Neuronal stem cell (in vitro differentiated cells): ENCODE measurements around the gene RABGAP1.
A peak's percentile ranks its signal among the peaks of the same experiment; 100 is the strongest.

Experiments used
- DNase-seq: peaks from one replicate; pipeline ENCODE4 v3.0.0-alpha.2; 2013; ENCODE audit warnings: low spot score
- H2AFZ ChIP-seq: one replicate; pipeline ENCODE4 v1.6.1; 2013; ENCODE audit warnings: mild to moderate bottlenecking, low read length, inconsistent platforms
- H2AK5ac ChIP-seq: 2 replicates; pipeline ENCODE4 v1.6.1; 2013; ENCODE audit warnings: low read depth, mild to moderate bottlenecking, inconsistent platforms, low read length, moderate library complexity, mixed read lengths
- H2BK120ac ChIP-seq: 2 replicates; pipeline ENCODE4 v1.6.1; 2013; ENCODE audit warnings: low read depth, mild to moderate bottlenecking, inconsistent platforms, low read length, moderate library complexity, mixed read lengths
- H2BK12ac ChIP-seq: one replicate; pipeline ENCODE4 v1.6.1; 2013; ENCODE audit warnings: low read length, inconsistent platforms
- H2BK15ac ChIP-seq: 2 replicates; pipeline ENCODE4 v1.6.1; 2013; ENCODE audit warnings: mild to moderate bottlenecking, low read length, inconsistent platforms, mixed read lengths
- H2BK5ac ChIP-seq: one replicate; pipeline ENCODE4 v1.6.1; 2013; ENCODE audit warnings: inconsistent platforms, mild to moderate bottlenecking, low read length, moderate library complexity
- H3K14ac ChIP-seq: one replicate; pipeline ENCODE4 v1.6.1; 2013; ENCODE audit warnings: low read length, inconsistent platforms
- H3K18ac ChIP-seq: 2 replicates; pipeline ENCODE4 v1.6.1; 2013; ENCODE audit warnings: low read length, inconsistent platforms
- H3K23ac ChIP-seq: 2 replicates; pipeline ENCODE4 v1.6.1; 2013; ENCODE audit warnings: low read depth, mild to moderate bottlenecking, mixed read lengths, low read length, inconsistent platforms; ENCODE audit not compliant: poor library complexity
- H3K27ac ChIP-seq: replicated peaks from 3 replicates; pipeline ENCODE4 v1.5.1; 2013; ENCODE audit warnings: low read length, inconsistent platforms
- H3K27me3 ChIP-seq, 3 experiments: 2 replicates each; pipeline ENCODE4 v1.6.1; 2013; ENCODE audit warnings: low read length in 3 of 3, mild to moderate bottlenecking in 2 of 3, inconsistent platforms in 1 of 3, low read depth in 1 of 3, mixed read lengths in 1 of 3, moderate library complexity in 1 of 3; ENCODE audit not compliant: control insufficient read depth in 3 of 3, insufficient read depth in 3 of 3
- H3K36me3 ChIP-seq, 2 donors: replicated peaks in 1 of 2; 2 replicates each; pipeline ENCODE4 v1.6.1; 2013; ENCODE audit warnings: low read length in 2 of 2; ENCODE audit not compliant: control insufficient read depth in 2 of 2, insufficient read depth in 2 of 2
- H3K4ac ChIP-seq: 2 replicates; pipeline ENCODE4 v1.6.1; 2013; ENCODE audit warnings: inconsistent platforms, mild to moderate bottlenecking, low read length, moderate library complexity
- H3K4me1 ChIP-seq, 2 donors: 1 replicate in 1 of 2; 2 replicates in 1 of 2; pipeline ENCODE4 v1.6.1; 2013; ENCODE audit warnings: low read length in 2 of 2, low read depth in 1 of 2; ENCODE audit not compliant: control insufficient read depth in 2 of 2, insufficient read depth in 1 of 2
- H3K4me2 ChIP-seq: one replicate; pipeline ENCODE4 v1.6.1; 2013; ENCODE audit warnings: mild to moderate bottlenecking, low read length, inconsistent platforms; ENCODE audit not compliant: insufficient read depth, poor library complexity, severe bottlenecking
- H3K4me3 ChIP-seq, 2 donors: 2 replicates each; pipeline ENCODE4 v1.5.1; 2013; ENCODE audit warnings: low read length in 2 of 2, mild to moderate bottlenecking in 2 of 2, inconsistent platforms in 1 of 2, moderate library complexity in 1 of 2
- H3K79me1 ChIP-seq: one replicate; pipeline ENCODE4 v1.6.1; 2013; ENCODE audit warnings: low read depth, mild to moderate bottlenecking, inconsistent platforms, low read length, moderate library complexity
- H3K9ac ChIP-seq: one replicate; pipeline ENCODE4 v1.6.1; 2013; ENCODE audit warnings: mild to moderate bottlenecking, low read depth, low read length, inconsistent platforms; ENCODE audit not compliant: poor library complexity
- H3K9me3 ChIP-seq, 2 donors: replicated peaks in 1 of 2; 2 replicates each; pipeline versions ENCODE3 to v1.6.1; 2013; ENCODE audit warnings: low read length in 2 of 2, mild to moderate bottlenecking in 2 of 2, inconsistent platforms in 1 of 2, low read depth in 1 of 2, mixed read lengths in 1 of 2, moderate library complexity in 1 of 2; ENCODE audit not compliant: control insufficient read depth in 2 of 2, insufficient read depth in 1 of 2
- H4K8ac ChIP-seq: one replicate; pipeline ENCODE4 v1.6.1; 2013; ENCODE audit warnings: low read depth, mild to moderate bottlenecking, inconsistent platforms, low read length, moderate library complexity
- H4K91ac ChIP-seq: one replicate; pipeline ENCODE4 v1.6.1; 2013; ENCODE audit warnings: low read length, low read depth, mild to moderate bottlenecking, inconsistent platforms; ENCODE audit not compliant: poor library complexity
- WGBS, 2 donors: extraction: QIAGEN DNeasy Blood & Tissue Kit; methylation state at CpG; one replicate each; pipeline ENCODE4 v1.1.7; 2013; ENCODE audit warnings: missing lambda C conversion rate in 2 of 2, mixed read lengths in 1 of 2; ENCODE audit not compliant: insufficient read length in 2 of 2, insufficient replicate concordance in 1 of 2; ENCODE audit errors: extremely low coverage in 2 of 2; 5-methylcytosine and 5-hydroxymethylcytosine counted together

Gene RABGAP1

DNA sequence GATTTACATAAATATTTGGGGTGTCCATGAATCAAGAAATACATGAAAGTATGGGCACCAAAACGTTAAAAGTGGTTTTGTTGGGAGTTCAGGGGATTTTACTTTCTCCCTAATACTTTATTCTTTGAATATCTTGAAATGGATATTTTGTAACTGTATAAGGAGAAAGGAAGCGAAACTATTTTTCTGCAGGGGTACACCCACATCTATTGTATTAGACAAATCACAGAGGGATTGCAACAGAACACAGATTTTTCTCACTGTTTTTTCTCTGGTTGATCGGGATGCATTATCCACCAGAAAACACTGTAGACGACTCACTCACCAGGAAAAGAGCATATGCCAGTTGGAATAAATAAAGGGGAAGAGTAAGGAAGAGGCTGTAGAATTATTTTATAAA, 1.2 kb upstream of the RABGAP1 start:
- DNase-seq = no peak
- H2AK5ac ChIP-seq = no peak overlapping the region
- no peak overlapping the region for H3K27ac ChIP-seq
- no peak overlapping the region for H3K9ac ChIP-seq
- no peak overlapping the region for H4K91ac ChIP-seq
- H3K4me1 ChIP-seq = peaks cover 2 to 3% of the 10 kb centered on the region in 2 donors
- H2AFZ ChIP-seq = no peak overlapping the region
- H3K4ac ChIP-seq = no peak overlapping the region
- no peak overlapping the region for H2BK5ac ChIP-seq
- no peak overlapping the region for H2BK15ac ChIP-seq
- no CpG with 5 or more reads among the region's 4 CpGs for WGBS, 2 donors
- no peak overlapping the region for H2BK120ac ChIP-seq
- H3K27me3 ChIP-seq = no peaks in the 10 kb centered on the region
- no peak overlapping the region for H3K18ac ChIP-seq
- no peaks in the 10 kb centered on the region for H3K9me3 ChIP-seq
- no peak overlapping the region for H3K4me3 ChIP-seq
- no peak overlapping the region for H4K8ac ChIP-seq
- H3K4me2 ChIP-seq = no peak overlapping the region
- H3K14ac ChIP-seq = no peak overlapping the region
- no peak overlapping the region for H2BK12ac ChIP-seq
- no peak overlapping the region for H3K23ac ChIP-seq
- H3K36me3 ChIP-seq = peaks cover 3 to 53% of the 10 kb centered on the region in 2 donors
- H3K79me1 ChIP-seq = peaks cover 4% of the 10 kb centered on the region

DNA sequence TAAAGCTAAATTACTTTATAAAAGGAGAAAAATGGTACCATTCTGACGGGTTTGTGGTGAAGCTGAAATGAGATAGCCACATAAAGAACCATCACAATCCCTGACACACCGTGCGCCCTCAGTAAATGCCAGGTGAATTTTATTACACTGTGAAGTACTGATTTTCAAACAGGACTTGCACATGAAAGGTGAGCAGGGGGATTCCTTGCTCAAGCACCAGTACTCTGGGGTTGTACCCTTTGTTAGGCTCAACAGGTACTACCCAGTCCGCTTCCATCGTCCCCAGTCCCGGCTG, 419 bp upstream of the RABGAP1 start:
- Histone ChIP-seq H3K27ac (peak overlapping the region; percentile 79), H3K4me1 (peaks cover 2 to 3% of the 10 kb centered on the region in 2 donors)

GRCh38 chr9:122941582-122942234, 888 bp downstream of the RABGAP1 start:
- Histone ChIP-seq H3K27me3 (no peaks in the 10 kb centered on the region), H2AFZ (peak overlapping the region; percentile 89), H2AK5ac (peak overlapping the region; percentile 14), H3K79me1 (peaks cover 4% of the 10 kb centered on the region), H3K36me3 (peaks cover 0 to 41% of the 10 kb centered on the region in 2 donors), H2BK5ac (peak overlapping the region; percentile 87), H3K27ac (peak overlapping the region; percentile 85), H3K4me2 (peak overlapping the region; percentile 76), H4K91ac (no peak overlapping the region), H4K8ac (no peak overlapping the region), H3K4me3 (peak overlapping the region; percentile 55 to 93), H3K9ac (peak overlapping the region; percentile 84), H2BK15ac (no peak overlapping the region), H3K4me1 (peaks cover 2 to 3% of the 10 kb centered on the region in 2 donors), H3K9me3 (no peaks in the 10 kb centered on the region), H3K18ac (peak overlapping the region; percentile 87), H2BK12ac (no peak overlapping the region), H2BK120ac (peak overlapping the region; percentile 9), H3K23ac (no peak overlapping the region), H3K14ac (no peak overlapping the region), H3K4ac (no peak overlapping the region)
- no peak for DNase-seq
- WGBS, 2 donors = no CpG with 5 or more reads among the region's 17 CpGs

More for the DNA sequence above, 419 bp upstream of the RABGAP1 start:
- Histone ChIP-seq H3K18ac (peak overlapping the region; percentile 62), H3K4me2 (peak overlapping the region; percentile 76), H3K9ac (no peak overlapping the region), H2BK12ac (no peak overlapping the region), H3K27me3 (no peaks in the 10 kb centered on the region), H4K91ac (no peak overlapping the region), H2AFZ (peak overlapping the region; percentile 72), H4K8ac (no peak overlapping the region), H2AK5ac (no peak overlapping the region), H2BK15ac (no peak overlapping the region), H3K23ac (peak overlapping the region; percentile 95), H3K79me1 (peaks cover 4% of the 10 kb centered on the region), H3K4me3 (peak overlapping the region; percentile 55 to 74), H2BK5ac (no peak overlapping the region), H3K4ac (no peak overlapping the region), H3K36me3 (peaks cover 3 to 48% of the 10 kb centered on the region in 2 donors), H3K14ac (no peak overlapping the region), H3K9me3 (no peaks in the 10 kb centered on the region), H2BK120ac (no peak overlapping the region)
- no CpG with 5 or more reads among the region's 6 CpGs for WGBS, 2 donors
- no peak for DNase-seq

GRCh38 chr9:122944960-122945888, 4.4 kb downstream of the RABGAP1 start:
- H3K4me1 ChIP-seq = peaks cover 4 to 11% of the 10 kb centered on the region in 2 donors
- no CpG with 5 or more reads among the region's 4 CpGs for WGBS, 2 donors

More at GRCh38 chr9:122944960-122945888, 4.4 kb downstream of the RABGAP1 start:
- Histone ChIP-seq H3K9ac (no peak overlapping the region), H2BK120ac (no peak overlapping the region), H2AK5ac (no peak overlapping the region), H3K4me2 (no peak overlapping the region), H2BK5ac (no peak overlapping the region), H4K91ac (no peak overlapping the region), H3K79me1 (peaks cover 4% of the 10 kb centered on the region), H3K23ac (no peak overlapping the region), H2AFZ (no peak overlapping the region), H3K18ac (no peak overlapping the region), H3K27me3 (no peaks in the 10 kb centered on the region), H3K27ac (no peak overlapping the region), H3K9me3 (no peaks in the 10 kb centered on the region), H3K36me3 (peaks cover 0 to 17% of the 10 kb centered on the region in 2 donors), H3K4me3 (no peak overlapping the region), H2BK12ac (no peak overlapping the region), H4K8ac (no peak overlapping the region), H2BK15ac (no peak overlapping the region), H3K14ac (no peak overlapping the region), H3K4ac (no peak overlapping the region)
- DNase-seq = no peak
